Endodermal cell (in vitro differentiated cells): ENCODE measurements around the gene WDR5B. TPM values are rescaled to one million over a fixed set of nuclear protein-coding genes. Genes with fewer than 3 reads are reported as not detected.
"Not testable (repeated sequence)": the region's sequence is repeated elsewhere in the genome, so short reads cannot be mapped to it uniquely, and the experiment has no call there.

Source experiments
- DNase-seq: peaks from one replicate; pipeline ENCODE4 v3.0.0-alpha.2; 2017
- H3K27ac ChIP-seq: 2 replicates; pipeline ENCODE4 v1.5.1; 2013; ENCODE audit warnings: mild to moderate bottlenecking, low read depth, low read length, moderate library complexity
- H3K27me3 ChIP-seq: 2 replicates; pipeline ENCODE4 v1.6.1; 2013; ENCODE audit warnings: mild to moderate bottlenecking, low read length, moderate library complexity; ENCODE audit not compliant: insufficient read depth, control insufficient read depth, poor library complexity, severe bottlenecking
- H3K36me3 ChIP-seq: 2 replicates; pipeline ENCODE4 v1.7.0; 2013; ENCODE audit warnings: mild to moderate bottlenecking, low read length, moderate library complexity; ENCODE audit not compliant: control insufficient read depth, insufficient read depth
- H3K4me1 ChIP-seq: one replicate; pipeline ENCODE4 v1.7.0; 2013; ENCODE audit warnings: low read length; ENCODE audit not compliant: control insufficient read depth, insufficient read depth
- H3K4me3 ChIP-seq: 2 replicates; pipeline ENCODE4 v1.5.1; 2013; ENCODE audit warnings: mild to moderate bottlenecking, low read length, moderate library complexity
- H3K9ac ChIP-seq: 2 replicates; pipeline ENCODE4 v1.6.1; 2013; ENCODE audit warnings: mild to moderate bottlenecking, low read length, moderate library complexity; ENCODE audit not compliant: poor library complexity, severe bottlenecking; ENCODE audit errors: extremely low read depth
- H3K9me3 ChIP-seq: 2 replicates; pipeline ENCODE4 v1.6.1; 2013; ENCODE audit warnings: mild to moderate bottlenecking, low read length, moderate library complexity; ENCODE audit not compliant: control insufficient read depth
- H3K27ac Mint-ChIP-seq: 2 replicates; pipeline ENCODE4 v1.8.0; 2020; ENCODE audit warnings: mixed read lengths
- H3K27me3 Mint-ChIP-seq: 2 replicates; pipeline ENCODE4 v1.8.0; 2021; ENCODE audit warnings: mild to moderate bottlenecking, mixed read lengths; ENCODE audit not compliant: insufficient read depth
- H3K36me3 Mint-ChIP-seq: 2 replicates; pipeline ENCODE4 v1.8.0; 2020; ENCODE audit warnings: low read depth, mixed read lengths
- H3K4me1 Mint-ChIP-seq: 2 replicates; pipeline ENCODE4 v1.8.0; 2020; ENCODE audit warnings: mixed read lengths
- H3K4me3 Mint-ChIP-seq: 2 replicates; pipeline ENCODE4 v1.8.0; 2020; ENCODE audit warnings: mild to moderate bottlenecking, moderate library complexity, mixed read lengths
- H3K9me3 Mint-ChIP-seq: 2 replicates; pipeline ENCODE4 v1.8.0; 2020; ENCODE audit warnings: mild to moderate bottlenecking, mixed read lengths
- WGBS, 2 experiments: methylation state at CpG; one replicate each; pipeline versions ENCODE4 v1.1.5 to v1.1.7; 2013; ENCODE audit warnings: missing lambda C conversion rate in 2 of 2, mixed read lengths in 1 of 2; ENCODE audit not compliant: insufficient coverage in 1 of 2, insufficient read length in 1 of 2; 5-methylcytosine and 5-hydroxymethylcytosine counted together
- total RNA-seq, 2 donors: library from RNA; stranded (reverse); fragmentation: NEBNext Ultra II Directional in 1 of 2; extraction: Animal tissue kit (Norgen Biotek cat#: 25700) in 1 of 2; gene quantifications; 2 replicates in 1 of 2; 3 replicates in 1 of 2; pipeline ENCODE4 v1.2.1, GENCODE V29; 2021
- TF ChIP-seq, protein P1 (sequence below): fragments of 200-600 bp; sonication (generic); conservative IDR thresholded peaks from 2 replicates; pipeline ENCODE4 v1.5.0; 2021; ENCODE audit warnings: antibody characterized with exemption, mild to moderate bottlenecking

WDR5B gene
- total RNA-seq, 2 donors from 2014 or later: 4.2 to 4.9 TPM

DNA sequence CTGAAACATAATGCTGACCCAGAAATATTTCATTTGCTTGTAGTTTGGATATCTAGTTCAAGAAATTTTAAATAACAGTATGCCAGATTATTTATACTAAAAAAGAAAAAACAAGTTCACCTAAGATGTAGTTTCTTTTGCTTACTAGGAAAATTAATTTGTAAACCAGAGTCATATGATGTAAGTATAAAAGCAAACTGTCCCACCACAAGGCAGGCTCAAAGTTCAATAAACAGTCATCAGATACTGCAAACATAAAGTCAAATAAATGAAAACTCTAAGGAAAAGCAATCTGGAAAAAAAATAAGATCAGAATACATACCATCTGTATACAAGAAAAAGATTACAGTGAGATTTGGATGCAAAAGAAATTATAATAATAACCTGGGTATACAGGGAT, 40.2 kb upstream of the WDR5B start:
- H3K36me3 Mint-ChIP-seq: peaks cover 69% of the 10 kb centered on the region

DNA sequence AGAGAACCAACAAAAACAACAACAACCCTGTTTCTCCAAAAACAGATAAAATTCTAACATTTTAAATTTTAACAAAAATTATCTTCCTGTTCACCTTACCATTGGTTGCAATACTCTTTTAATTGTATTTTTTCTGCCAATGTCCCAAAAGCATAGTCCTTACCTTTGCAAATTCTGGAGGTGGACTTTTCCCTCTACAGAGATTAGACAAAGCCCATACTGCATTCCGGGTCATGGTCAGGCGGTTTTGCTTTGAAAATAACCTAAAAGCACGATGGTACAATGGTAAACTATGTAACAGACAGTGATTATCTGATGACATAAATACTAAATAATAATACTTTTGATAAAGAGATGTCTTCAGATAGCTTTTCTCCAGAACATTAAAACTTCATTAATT, 35.5 kb upstream of the WDR5B start:
- DNase-seq: no peak
- no peaks in the 10 kb centered on the region for H3K27me3 ChIP-seq
- H3K9ac ChIP-seq: no peak overlapping the region
- 95 to 100% methylated on average over 2 to 3 of the region's 3 CpGs for WGBS, 2 experiments
- H3K4me1 Mint-ChIP-seq: no peaks in the 10 kb centered on the region
- peaks cover 25% of the 10 kb centered on the region for H3K9me3 Mint-ChIP-seq
- no peaks in the 10 kb centered on the region for H3K27me3 Mint-ChIP-seq
- no peaks in the 10 kb centered on the region for H3K4me1 ChIP-seq
- peaks cover 76% of the 10 kb centered on the region for H3K36me3 ChIP-seq
- peaks cover 10% of the 10 kb centered on the region for H3K9me3 ChIP-seq
- TF ChIP-seq, protein P1, sequence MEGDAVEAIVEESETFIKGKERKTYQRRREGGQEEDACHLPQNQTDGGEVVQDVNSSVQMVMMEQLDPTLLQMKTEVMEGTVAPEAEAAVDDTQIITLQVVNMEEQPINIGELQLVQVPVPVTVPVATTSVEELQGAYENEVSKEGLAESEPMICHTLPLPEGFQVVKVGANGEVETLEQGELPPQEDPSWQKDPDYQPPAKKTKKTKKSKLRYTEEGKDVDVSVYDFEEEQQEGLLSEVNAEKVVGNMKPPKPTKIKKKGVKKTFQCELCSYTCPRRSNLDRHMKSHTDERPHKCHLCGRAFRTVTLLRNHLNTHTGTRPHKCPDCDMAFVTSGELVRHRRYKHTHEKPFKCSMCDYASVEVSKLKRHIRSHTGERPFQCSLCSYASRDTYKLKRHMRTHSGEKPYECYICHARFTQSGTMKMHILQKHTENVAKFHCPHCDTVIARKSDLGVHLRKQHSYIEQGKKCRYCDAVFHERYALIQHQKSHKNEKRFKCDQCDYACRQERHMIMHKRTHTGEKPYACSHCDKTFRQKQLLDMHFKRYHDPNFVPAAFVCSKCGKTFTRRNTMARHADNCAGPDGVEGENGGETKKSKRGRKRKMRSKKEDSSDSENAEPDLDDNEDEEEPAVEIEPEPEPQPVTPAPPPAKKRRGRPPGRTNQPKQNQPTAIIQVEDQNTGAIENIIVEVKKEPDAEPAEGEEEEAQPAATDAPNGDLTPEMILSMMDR: no peak
- no peak overlapping the region for H3K27ac ChIP-seq
- no peak overlapping the region for H3K27ac Mint-ChIP-seq
- H3K36me3 Mint-ChIP-seq: peaks cover 81% of the 10 kb centered on the region
- no peak overlapping the region for H3K4me3 ChIP-seq
- no peak overlapping the region for H3K4me3 Mint-ChIP-seq

More for the DNA sequence above, 40.2 kb upstream of the WDR5B start:
- Histone ChIP-seq H3K27me3 (no peaks in the 10 kb centered on the region), H3K36me3 (peaks cover 91% of the 10 kb centered on the region), H3K4me3 (no peak overlapping the region), H3K9me3 (no peaks in the 10 kb centered on the region), H3K4me1 (no peaks in the 10 kb centered on the region), H3K9ac (no peak overlapping the region), H3K27ac (no peak overlapping the region)
- H3K27ac Mint-ChIP-seq: no peak overlapping the region
- peaks cover 12% of the 10 kb centered on the region for H3K4me1 Mint-ChIP-seq
- no peak overlapping the region for H3K4me3 Mint-ChIP-seq
- H3K9me3 Mint-ChIP-seq: no peaks in the 10 kb centered on the region
- TF ChIP-seq, protein P1: no peak
- DNase-seq: no peak
- no peaks in the 10 kb centered on the region for H3K27me3 Mint-ChIP-seq

DNA sequence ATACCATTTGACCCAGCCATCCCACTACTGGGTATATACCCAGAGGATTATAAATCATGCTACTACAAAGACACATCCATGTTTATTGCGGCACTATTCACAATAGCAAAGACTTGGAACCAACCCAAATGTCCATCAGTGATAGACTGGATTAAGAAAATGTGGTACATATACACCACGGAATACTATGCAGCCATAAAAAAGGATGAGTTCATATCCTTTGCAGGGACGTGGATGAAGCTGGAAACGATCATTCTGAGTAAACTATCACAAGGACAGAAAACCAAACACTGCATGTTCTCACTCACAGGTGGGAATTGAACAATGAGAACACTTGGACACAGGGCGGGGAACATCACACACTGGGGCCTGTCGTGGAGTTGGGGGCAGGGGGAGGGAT, 32.4 kb upstream of the WDR5B start:
- not testable (repeated sequence) for H3K4me3 ChIP-seq, H3K4me3 Mint-ChIP-seq, H3K4me1 ChIP-seq, DNase-seq, H3K27me3 ChIP-seq, H3K4me1 Mint-ChIP-seq, H3K27me3 Mint-ChIP-seq, H3K9ac ChIP-seq, H3K27ac ChIP-seq, H3K27ac Mint-ChIP-seq
- Histone ChIP-seq H3K36me3 (peaks cover 70% of the 10 kb centered on the region), H3K9me3 (peaks cover 37% of the 10 kb centered on the region)
- Mint-ChIP-seq H3K9me3 (peaks cover 55% of the 10 kb centered on the region), H3K36me3 (peaks cover 90% of the 10 kb centered on the region)
- WGBS, 2 experiments: 95 to 96% methylated on average over 3 to 6 of the region's 6 CpGs

DNA sequence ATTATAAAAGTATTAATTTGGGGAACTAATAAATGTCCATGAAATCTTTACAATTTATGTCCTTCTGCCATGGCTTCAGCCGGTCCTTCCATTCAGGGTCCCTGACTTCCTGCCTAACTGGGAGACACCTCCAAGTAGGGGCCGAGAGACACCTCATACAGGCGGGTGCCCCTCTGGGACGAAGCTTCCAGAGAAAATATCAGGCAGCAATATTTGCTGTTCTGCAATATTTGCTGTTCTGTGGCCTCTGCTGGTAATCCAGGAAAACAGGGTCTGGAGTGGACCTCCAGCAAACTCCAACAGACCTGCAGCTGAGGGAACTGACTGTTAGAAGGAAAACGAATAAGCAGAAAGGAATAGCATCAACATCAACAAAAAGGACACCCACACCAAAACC, 28.6 kb upstream of the WDR5B start:
- not testable (repeated sequence) for H3K27me3 ChIP-seq, H3K27me3 Mint-ChIP-seq, H3K27ac ChIP-seq, H3K4me1 ChIP-seq, DNase-seq, H3K4me1 Mint-ChIP-seq, H3K9ac ChIP-seq, H3K4me3 Mint-ChIP-seq, H3K27ac Mint-ChIP-seq
- H3K9me3 ChIP-seq: peaks cover 38% of the 10 kb centered on the region
- Mint-ChIP-seq H3K9me3 (peaks cover 62% of the 10 kb centered on the region), H3K36me3 (peaks cover 98% of the 10 kb centered on the region)
- WGBS, 2 experiments: 93 to 100% methylated on average over 1 to 5 of the region's 5 CpGs
- H3K4me3 ChIP-seq: peak overlapping the region; percentile 51
- peaks cover 77% of the 10 kb centered on the region for H3K36me3 ChIP-seq

DNA sequence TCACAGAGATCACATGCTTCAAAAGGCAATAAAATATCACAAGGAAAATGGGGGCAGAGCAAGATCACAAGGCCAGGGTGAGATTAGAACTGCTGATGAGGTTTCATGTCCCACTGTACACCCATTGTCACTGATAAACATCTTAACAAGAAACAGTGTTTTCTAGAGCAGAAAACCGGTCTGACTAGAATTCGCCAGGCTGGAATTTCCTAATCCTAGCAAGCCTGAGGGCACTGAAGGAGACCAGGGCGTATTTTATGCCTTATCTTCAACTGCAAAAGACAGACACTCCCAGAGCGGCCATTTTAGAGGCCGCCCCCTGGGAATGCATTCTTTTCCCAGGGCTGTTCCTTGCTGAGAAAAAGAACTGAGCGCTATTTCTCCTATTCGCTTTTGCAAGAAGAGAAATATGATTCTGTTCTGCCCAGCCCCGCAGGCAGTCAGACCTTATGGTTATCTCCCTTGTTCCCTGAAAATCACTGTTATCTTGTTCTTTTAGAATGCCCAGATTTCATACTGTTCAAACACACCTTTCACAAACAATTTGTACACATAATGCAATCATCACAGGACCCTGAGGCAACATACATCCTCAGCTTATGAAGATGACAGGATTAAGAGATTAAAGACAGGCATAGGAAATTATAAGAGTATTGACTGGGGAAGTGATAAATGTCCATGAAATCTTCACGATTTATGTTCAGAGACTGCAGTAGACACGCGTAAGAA, 28.1 kb upstream of the WDR5B start:
- H3K9me3 ChIP-seq: peaks cover 38% of the 10 kb centered on the region
- H3K27me3 Mint-ChIP-seq, H3K4me3 Mint-ChIP-seq, H3K9ac ChIP-seq, H3K27me3 ChIP-seq, H3K4me1 ChIP-seq, H3K4me1 Mint-ChIP-seq: not testable (repeated sequence)
- Mint-ChIP-seq H3K9me3 (peaks cover 60% of the 10 kb centered on the region), H3K27ac (peak overlapping the region; percentile 71), H3K36me3 (peaks cover 98% of the 10 kb centered on the region)
- 94% methylated on average over 9 to 11 of the region's 11 CpGs for WGBS, 2 experiments
- H3K4me3 ChIP-seq: peak overlapping the region; percentile 51
- H3K36me3 ChIP-seq: peaks cover 77% of the 10 kb centered on the region
- peak; percentile 75 for DNase-seq
- peak overlapping the region; percentile 4 for H3K27ac ChIP-seq
